Prostate gland (tissue), 2 donors: Measurements from ENCODE around the gene PEAR1.

Source experiments
- POLR2A ChIP-seq: fragments of 450-650 bp; IDR thresholded peaks from one replicate; pipeline ENCODE4 v1.6.1; 2016; ENCODE audit warnings: antibody characterized with exemption, mild to moderate bottlenecking
- TF ChIP-seq, protein P1 (sequence below), 4 experiments: fragments of 200-600 bp in 2 of 4; fragments of 450-650 bp in 2 of 4; sonication (generic) in 2 of 4; IDR thresholded peaks; 1 replicate in 3 of 4; 2 replicates in 1 of 4; pipeline ENCODE4 v1.5.1; 2016 to 2019; ENCODE audit warnings: antibody characterized with exemption in 4 of 4, mild to moderate bottlenecking in 2 of 4, moderate library complexity in 2 of 4

DNA sequence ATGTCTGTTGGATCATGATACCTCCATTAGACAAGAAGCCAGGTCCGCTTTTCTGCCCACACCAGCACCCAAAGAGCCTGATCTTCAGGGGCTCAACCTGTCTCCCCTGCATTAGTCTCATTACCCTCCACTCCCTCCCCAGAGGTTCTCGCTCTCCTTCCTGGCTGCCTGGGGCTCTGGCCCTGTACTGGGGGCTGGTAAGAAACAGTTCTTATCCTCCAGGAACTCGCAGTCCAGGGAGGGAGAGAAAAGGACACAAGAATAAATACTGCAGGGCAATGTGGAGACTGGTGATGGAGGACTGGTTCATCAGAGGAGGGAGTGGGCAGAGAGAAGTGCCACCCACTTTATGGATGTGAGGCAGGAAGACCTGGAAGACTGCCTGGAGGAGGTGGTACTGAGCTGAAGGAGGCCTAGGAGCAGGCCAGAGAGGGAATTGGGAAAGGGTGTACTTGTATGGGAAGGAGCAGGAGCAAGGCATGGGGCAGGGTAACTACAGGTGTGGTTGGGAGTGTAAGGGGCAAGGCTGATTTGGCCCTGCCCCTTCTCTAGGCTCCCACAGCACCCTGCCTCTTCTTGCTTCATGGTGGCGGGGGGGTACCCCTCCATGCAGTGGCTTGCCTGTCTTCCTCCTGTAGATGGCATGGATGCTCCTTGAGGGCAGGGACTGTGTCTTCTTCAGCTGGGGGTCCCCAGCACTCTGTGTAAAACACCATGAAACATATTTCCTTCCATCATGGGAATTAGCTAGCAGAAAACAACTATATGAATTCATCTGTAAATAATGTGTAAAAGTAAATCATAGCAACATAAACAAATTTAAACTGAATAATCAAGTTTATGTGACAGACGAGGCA lies 31.9 kb downstream of the PEAR1 start:
- TF ChIP-seq POLR2A = no peak
- TF ChIP-seq, protein P1, sequence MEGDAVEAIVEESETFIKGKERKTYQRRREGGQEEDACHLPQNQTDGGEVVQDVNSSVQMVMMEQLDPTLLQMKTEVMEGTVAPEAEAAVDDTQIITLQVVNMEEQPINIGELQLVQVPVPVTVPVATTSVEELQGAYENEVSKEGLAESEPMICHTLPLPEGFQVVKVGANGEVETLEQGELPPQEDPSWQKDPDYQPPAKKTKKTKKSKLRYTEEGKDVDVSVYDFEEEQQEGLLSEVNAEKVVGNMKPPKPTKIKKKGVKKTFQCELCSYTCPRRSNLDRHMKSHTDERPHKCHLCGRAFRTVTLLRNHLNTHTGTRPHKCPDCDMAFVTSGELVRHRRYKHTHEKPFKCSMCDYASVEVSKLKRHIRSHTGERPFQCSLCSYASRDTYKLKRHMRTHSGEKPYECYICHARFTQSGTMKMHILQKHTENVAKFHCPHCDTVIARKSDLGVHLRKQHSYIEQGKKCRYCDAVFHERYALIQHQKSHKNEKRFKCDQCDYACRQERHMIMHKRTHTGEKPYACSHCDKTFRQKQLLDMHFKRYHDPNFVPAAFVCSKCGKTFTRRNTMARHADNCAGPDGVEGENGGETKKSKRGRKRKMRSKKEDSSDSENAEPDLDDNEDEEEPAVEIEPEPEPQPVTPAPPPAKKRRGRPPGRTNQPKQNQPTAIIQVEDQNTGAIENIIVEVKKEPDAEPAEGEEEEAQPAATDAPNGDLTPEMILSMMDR (IDR thresholded peaks at IDR 0.05) = no peak
